Ramos (cell line): ENCODE results near the gene PLA2G2A.
"Not testable (repeated sequence)": the region's sequence is repeated elsewhere in the genome, so short reads cannot be mapped to it uniquely, and the experiment has no call there.

Source experiments
- in situ Hi-C: fragments of 300-500 bp; cut with MboI; formaldehyde crosslinking; loops from one replicate; pipeline ENCODE4 v1.14.3; 2022; ENCODE audit warnings: low sequenced_read_pairs; ENCODE audit not compliant: unreplicated experiment

PLA2G2A gene, protein sequence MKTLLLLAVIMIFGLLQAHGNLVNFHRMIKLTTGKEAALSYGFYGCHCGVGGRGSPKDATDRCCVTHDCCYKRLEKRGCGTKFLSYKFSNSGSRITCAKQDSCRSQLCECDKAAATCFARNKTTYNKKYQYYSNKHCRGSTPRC

DNA sequence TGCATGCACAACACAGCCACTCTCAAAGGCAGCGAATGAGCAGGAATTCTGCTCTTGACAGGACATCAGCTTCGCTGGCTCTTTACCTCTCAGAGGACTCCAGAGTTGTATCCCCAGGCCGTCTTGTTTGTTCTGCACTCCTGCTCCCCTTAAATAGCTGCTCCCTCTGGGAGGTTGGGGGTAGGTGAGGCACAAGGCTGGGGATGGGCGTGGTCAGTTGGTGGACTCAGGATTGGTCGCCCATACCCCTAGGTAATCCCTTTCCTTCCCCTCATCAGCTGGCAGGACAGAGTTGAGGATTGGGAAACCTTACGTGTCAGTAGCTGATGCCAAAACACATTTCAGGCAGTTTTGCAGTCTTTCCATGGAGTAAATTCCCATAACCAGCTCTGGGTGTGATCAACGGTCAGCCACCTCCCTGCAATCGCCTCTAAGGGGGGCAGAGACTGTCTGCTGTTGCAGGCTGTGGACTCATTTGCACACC, at the start of gene PLA2G2A:
TSS of gene PLA2G2A (minus strand) at position 125 of the 484 bp plus-strand sequence. CDS start 845 bp downstream, outside the sequence.
- in situ Hi-C loops = no loop called here

- in situ Hi-C loops = no loop called here
Measured at GRCh38 chr1:20028726-20029125, 49.3 kb upstream of the PLA2G2A start.

DNA sequence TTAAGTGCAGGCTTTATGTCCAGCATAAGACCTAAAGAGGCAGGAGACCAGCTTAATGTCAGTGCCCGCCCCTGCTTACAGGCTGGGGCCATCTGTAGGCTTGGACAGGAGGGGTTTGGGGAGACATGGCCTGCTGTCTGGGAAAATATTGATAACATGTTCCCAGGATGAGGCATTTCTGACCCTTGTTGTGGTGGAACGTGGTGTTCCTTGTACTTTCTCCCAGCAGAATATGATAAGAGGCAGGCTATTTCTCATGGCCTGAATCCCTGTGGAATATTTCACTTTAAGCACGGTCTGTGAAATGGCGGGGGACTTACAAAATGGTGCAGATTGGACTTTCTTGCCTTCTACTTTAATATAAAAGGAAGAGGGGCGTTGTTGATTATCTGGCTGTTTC, 48.7 kb upstream of the PLA2G2A start:
- in situ Hi-C loops = no loop called here

DNA sequence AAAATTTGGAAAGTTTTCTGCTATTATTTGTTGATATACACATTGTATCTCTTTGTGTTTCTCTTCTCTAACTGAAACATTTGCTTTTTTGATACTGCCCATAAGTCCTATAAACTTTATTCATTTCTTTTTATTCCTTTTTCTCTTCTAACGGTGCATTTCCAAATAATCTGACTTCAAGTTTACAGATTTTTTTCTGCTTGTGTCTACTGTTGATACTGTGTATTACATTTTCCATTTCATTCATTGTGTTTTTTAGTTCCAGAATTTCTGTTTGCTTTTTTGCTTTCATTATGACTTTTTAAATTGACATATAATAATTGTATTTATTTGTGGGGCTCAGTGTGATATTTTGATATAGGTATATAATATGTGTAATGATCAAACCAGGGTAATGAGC, 38.3 kb upstream of the PLA2G2A start:
- in situ Hi-C loops = no loop called here

DNA sequence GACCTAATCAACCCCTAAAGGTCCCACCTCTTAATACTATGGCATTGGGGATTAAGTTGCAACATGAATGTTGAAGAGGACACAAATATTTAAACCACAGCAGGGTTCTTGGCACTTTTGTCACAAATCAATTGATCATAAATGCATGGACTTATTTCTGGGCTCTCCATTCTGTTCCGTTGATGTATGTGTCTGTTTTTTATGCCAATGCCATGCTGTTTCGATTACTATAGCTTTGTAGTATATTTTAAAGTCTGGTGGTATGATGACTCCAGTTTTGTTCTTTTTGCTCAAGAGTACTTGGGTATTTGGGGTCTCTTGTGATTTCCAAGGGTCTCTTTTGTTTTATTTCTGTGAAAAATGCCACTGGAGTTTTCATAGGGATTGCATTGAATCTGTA, 34.7 kb upstream of the PLA2G2A start:
- in situ Hi-C loops = no loop called here

DNA sequence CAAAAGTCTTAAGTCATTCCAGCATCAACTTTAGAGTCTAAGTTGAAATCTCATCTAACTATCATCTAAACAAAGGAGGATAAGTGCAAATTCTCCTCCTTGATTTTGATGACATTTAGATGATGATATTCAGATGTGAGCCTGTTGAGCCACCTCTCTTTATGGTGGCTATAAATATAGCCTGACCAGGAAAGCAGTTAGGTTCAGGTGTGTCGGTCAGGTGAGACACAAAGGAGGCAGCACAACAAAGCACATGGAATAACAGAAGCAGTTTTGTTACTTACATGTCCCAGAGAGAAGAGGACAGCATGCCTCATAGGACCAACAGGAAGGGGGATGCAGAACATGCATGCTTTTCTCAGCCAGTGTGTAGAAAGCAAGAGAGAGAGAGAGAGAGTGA, 30.6 kb upstream of the PLA2G2A start:
- in situ Hi-C loops = no loop called here

DNA sequence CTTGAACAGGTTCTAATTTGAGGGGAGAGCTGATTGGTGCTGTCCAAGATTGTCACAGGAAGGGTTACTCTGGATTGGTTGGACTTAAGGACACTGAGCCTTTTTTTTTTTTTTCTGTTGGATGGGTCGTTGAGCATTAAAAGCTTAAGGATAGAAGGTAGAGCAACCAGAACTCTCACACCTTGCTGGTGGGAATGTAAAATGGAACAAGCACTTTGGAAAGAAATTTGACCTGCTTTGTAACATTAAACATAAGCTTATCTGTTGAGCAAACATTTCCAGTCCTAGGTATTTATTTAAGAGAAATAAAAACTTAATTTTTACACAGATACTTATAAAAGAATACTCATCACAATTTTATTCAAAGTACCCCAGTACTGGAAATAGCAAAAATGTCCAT, 29.8 kb upstream of the PLA2G2A start:
- in situ Hi-C loops = no loop called here

GRCh38 chr1:20008391-20008841, 29.0 kb upstream of the PLA2G2A start:
- in situ Hi-C loops = no loop called here

DNA sequence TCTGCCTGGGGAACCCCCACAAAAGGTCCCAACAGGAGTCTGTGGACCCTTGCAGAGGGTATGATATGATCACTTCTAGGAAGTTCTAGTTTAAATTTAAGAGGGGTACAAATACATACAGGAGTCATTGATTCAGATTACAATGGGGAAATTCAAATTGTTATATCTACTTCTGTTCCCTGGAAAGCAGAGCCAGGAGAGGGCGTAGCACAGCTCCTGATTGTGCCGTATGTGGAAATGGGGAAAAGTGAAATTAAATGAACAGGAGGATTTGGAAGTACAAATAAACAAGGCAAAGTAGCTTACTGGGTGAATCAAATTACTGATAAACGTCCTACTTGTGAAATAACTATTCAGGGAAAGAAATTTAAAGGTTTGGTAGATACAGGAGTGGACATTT, 19.4 kb upstream of the PLA2G2A start:
- in situ Hi-C loops = not testable (repeated sequence)

DNA sequence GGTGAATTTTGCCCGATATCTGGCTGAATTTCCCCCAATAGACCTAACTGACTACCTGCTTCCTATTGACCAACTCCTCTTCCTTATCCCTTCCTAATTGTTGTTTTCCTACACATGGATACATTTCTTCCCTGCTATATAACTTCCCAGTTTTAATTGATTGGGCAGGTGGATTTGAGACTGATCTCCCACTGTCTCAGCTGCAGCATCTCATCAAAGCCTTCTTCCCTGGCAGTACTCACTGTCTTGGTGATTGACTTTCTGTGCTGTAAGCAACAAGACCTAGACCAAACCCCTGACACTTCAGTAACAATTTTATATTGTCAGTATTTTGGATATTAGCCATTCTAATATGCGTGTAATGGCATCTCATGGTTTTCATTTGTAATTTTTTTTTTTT, 11.3 kb upstream of the PLA2G2A start:
- in situ Hi-C loops = no loop called here

GRCh38 chr1:19990182-19990582, 10.8 kb upstream of the PLA2G2A start:
- in situ Hi-C loops = not testable (repeated sequence)

DNA sequence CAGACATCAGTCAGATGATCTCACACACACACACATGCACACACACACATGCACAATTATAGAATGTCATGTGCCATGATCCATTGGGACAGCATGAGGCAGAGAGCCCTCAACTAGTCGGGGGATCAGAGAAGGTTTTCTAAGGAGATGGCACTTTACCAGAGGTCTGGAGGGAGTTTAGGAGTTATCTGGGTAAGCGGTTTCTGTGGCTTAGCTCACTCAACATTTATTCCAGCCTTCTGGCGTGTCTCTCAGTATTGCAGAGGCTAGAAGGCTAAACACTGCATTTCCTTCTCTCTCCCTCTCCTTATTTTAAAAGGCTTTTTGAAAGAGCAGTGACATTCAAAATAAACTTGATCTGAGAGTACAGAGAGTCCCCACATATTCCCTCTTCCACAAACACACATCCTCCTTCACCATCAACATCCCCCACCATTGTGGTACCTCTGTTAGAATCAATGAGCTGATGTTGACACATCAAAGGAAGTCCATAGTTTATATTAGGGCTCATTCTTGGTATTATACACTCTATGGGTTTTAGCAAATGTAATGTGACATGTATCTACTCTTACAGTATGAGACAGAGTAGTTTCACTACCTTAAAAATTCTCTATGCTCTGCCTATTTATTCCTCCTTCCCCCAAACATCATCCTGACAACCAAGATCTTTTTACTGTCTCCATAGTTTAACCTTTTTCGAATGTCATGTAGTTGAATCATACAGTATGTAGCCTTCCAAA, 9.0 kb upstream of the PLA2G2A start:
- in situ Hi-C loops = no loop called here

DNA sequence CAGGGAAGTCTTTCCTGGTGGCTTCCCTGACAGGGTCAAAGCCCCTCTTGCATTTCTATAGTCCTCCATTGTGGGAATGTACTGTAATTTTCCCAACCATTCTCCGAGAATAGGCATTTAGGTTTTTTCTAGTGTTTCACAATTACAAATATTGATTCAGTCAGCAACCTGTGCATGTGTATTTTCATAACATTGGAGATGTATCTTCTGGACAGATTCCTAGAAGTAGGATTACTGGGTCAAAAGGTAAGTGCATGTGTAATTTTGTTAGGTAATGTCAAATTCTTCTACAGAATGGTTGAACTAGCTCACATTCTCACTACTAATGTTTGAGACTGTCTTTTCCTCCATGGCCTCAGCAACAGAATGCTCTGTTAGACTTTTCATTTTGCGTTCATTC, 8.3 kb upstream of the PLA2G2A start:
- in situ Hi-C loops = no loop called here

DNA sequence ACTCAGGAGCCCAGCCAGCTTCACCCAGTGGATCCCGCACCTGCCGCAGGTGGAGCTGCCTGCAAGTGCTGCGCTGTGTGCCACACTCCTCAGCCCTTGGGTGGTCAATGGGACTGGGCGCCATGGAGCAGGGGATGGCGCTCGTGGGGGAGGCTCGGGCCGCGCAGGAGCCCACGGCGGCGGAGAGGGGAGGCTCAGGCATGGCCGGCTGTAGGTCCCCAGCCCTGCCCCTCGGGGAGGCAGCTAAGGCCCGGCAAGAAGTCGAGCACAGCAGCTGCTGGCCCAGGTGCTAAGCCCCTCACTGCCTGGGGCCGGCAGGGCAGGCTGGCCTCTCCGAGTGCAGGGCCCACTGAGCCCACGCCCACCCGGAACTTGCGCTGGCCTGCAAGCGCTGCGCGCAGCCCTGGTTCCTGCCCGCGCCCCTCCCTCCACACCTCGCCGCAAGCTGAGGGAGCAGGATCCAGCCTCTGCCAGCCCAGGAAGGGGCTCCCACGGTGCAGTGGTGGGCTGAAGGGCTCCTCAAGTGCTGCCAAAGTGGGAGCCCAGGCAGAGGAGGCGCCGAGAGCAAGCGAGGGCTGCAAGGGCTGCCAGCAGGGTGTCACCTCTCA, 5.1 kb upstream of the PLA2G2A start:
- in situ Hi-C loops = not testable (repeated sequence)

DNA sequence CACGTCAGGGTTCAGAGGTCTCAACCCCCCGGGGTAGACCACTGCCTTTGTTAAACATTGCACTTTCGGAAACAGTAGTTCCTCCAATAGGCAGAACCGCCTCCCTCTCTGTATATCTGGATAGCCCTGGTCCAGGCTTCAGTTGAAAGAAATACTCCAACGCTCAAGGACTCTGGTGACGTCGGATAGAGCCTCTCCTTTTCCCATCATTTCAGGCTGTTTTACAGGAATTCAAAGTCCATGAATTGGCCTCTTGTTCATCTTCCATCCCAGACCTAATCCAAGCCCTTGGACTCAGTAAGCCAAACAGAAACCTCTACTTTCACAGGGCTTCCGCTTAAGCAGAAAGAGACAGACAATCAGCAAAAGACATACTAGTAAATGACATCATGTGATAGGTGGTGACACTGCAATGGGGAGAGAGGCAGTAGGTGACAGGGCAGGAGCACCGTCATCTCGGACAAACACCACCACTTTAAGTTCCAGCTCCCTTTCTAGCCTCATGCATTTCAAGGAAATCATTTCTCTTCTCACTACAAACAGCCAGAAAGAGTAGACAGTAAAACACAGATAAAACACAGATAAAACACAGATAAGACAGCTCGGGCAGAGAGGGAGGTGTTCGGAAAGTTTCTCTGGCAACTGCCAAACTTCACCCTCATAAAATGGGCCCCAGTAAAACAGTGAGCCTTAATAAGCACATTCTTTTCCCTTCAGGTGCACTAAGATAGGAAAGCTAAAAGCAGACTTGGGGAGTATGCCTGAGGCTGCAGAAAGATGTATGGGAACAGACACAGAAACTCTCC, 2.3 kb upstream of the PLA2G2A start:
- in situ Hi-C loops = no loop called here

DNA sequence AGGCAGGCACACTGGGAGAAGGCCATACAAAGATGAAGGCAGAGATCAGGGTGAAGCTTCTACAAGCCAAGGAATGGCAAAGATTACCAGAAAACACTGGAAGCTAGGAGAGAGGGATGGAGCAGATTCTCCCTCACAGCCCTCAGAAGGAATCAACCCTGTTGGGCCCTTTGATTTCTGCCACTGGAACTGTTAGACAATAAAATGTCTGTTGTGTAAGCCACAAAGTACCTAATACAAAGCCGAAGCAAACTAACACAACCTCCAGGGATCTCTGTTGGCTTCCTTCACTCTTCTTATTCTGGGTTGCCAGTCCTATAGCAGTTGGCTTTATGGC, 1.7 kb upstream of the PLA2G2A start:
- in situ Hi-C loops = no loop called here

DNA sequence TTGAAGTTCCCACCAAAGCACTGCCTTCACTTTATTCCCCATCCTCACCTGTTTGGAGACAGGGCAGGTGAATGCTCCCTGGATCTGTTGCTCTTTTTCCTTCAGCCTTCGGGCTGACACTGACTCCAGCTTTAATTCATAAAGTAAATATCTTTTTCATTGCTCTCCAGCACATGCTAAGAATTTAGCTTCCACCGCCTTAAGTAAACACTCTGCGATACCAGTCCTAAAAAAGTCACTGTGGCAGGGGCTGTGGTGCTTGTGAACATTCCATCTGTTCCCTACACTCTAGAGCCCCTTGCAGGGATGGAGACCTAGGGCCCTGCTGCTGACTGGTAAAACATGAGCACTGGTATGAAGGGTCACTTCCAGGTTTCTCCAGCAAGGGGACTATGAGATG, 896 bp upstream of the PLA2G2A start:
- in situ Hi-C loops = no loop called here

DNA sequence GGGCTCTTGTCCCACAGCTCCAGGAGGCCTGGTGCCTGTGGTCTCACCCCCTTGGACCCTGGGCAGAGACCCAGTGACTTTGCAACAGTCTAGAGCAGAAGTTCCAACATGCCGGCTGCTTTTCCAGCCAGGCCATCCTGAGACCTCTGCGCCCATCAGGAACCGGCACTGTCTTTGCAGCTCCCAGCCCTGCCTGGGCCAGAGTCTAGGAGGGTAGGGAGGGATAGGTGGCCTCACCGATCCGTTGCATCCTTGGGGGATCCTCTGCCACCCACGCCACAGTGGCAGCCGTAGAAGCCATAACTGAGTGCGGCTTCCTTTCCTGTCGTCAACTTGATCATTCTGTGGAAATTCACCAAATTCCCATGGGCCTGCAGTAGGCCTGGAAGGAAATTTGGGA, 1.3 kb downstream of the PLA2G2A start:
- in situ Hi-C loops = no loop called here

DNA sequence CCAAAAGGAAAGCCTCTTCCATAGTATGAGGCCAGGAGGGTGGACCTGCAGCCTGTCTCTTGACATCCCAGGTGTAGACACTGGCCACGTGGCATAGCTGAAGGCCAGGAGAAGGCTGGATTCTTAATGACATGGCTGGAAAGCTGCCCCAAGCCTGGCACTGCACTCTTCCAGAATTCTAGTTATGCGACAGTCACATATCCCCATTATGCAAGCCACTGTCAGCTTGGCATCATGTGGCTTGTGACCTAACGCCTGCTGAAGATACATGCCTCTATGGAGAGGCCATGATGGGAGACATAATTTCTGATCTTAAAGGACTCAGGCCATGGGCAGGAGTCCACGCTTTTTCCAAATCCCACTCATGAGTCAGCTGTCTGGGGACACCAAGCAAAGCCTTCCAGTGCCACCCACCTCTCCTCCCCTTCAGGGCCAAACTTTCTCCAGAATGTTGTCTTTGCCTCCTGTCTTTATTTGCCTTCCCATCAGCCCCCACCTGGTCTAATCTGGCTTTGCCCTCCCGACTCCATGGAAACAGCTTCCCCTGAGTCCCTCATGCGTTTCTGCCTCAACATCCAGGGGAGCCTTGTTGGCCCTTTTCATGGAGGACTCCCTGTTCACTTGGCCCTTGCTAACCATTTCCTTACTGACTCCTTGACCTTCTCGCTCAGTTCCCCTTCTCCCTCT, 3.0 kb downstream of the PLA2G2A start:
- in situ Hi-C loops = no loop called here

- in situ Hi-C loops = no loop called here
Measured at GRCh38 chr1:19975423-19976193, 3.8 kb downstream of the PLA2G2A start.
